H1 (cell line): ENCODE results near the gene ZMIZ1. TPM values are rescaled to one million over a fixed set of nuclear protein-coding genes. Genes with fewer than 3 reads are reported as not detected.

Source experiments
- CTCF ChIA-PET: fragments of 300-600 bp; sonication (Branson Sonifier 250); formaldehyde crosslinking; loops from one replicate; lab custom pipeline; 2021; ENCODE audit not compliant: partially characterized antibody; lab: Charles Lee
- POLR2A ChIA-PET: fragments of 300-600 bp; sonication (Branson Sonifier 250); formaldehyde crosslinking; loops from one replicate; lab custom pipeline; 2021; ENCODE audit warnings: inconsistent platforms; ENCODE audit not compliant: partially characterized antibody; lab: Charles Lee
- DNase-seq, 2 experiments: peaks; one replicate each; pipeline versions ENCODE4 v3.0.0 to v3.0.0-alpha.2; 2010 to 2022; ENCODE audit warnings: low spot score in 2 of 2, low read depth in 1 of 2, mixed read lengths in 1 of 2
- FAIRE-seq: peaks from 2 replicates; lab custom pipeline; 2011; peaks lifted over from hg19 to GRCh38; lab: Jason Lieb, UNC
- H2AFZ ChIP-seq: 2 replicates; pipeline ENCODE4 v1.8.1; 2012; ENCODE audit warnings: low read length, inconsistent platforms
- H2AK5ac ChIP-seq: 2 replicates; pipeline ENCODE4 v1.6.1; 2013; ENCODE audit warnings: low read depth, low read length
- H2BK120ac ChIP-seq: replicated peaks from 2 replicates; pipeline ENCODE3; 2013; ENCODE audit warnings: low read depth, low read length, inconsistent platforms
- H2BK12ac ChIP-seq: 2 replicates; pipeline ENCODE4 v1.6.1; 2013; ENCODE audit warnings: low read depth, low read length
- H2BK15ac ChIP-seq: 2 replicates; pipeline ENCODE4 v1.6.1; 2013; ENCODE audit warnings: low read length
- H2BK20ac ChIP-seq: 2 replicates; pipeline ENCODE4 v1.6.1; 2013; ENCODE audit warnings: low read length
- H2BK5ac ChIP-seq: 2 replicates; pipeline ENCODE4 v1.6.1; 2013; ENCODE audit warnings: low read depth, low read length
- H3K14ac ChIP-seq: 2 replicates; pipeline ENCODE4 v1.6.1; 2013; ENCODE audit warnings: inconsistent platforms; ENCODE audit not compliant: insufficient read length
- H3K18ac ChIP-seq: 2 replicates; pipeline ENCODE4 v1.6.1; 2013; ENCODE audit warnings: low read length; ENCODE audit errors: extremely low read depth
- H3K23ac ChIP-seq: 2 replicates; pipeline ENCODE4 v1.6.1; 2013; ENCODE audit warnings: inconsistent platforms; ENCODE audit not compliant: insufficient read length
- H3K23me2 ChIP-seq: 2 replicates; pipeline ENCODE4 v1.6.1; 2013; ENCODE audit warnings: low read depth, low read length
- H3K27ac ChIP-seq: 2 replicates; pipeline ENCODE4 v1.6.1; 2011; ENCODE audit warnings: low read depth, low read length, inconsistent platforms
- H3K27me3 ChIP-seq, 4 experiments: replicated peaks in 1 of 4; 1 replicate in 1 of 4; 2 replicates in 3 of 4; pipeline versions ENCODE4 v1.6.1 to v1.8.1; 2011 to 2013; ENCODE audit warnings: low read length in 3 of 4, mild to moderate bottlenecking in 3 of 4, inconsistent platforms in 2 of 4, mixed read lengths in 2 of 4, moderate library complexity in 1 of 4; ENCODE audit not compliant: control insufficient read depth in 3 of 4, insufficient read depth in 3 of 4; ENCODE audit errors: extremely low read depth in 1 of 4
- H3K36me3 ChIP-seq, 4 experiments: 2 replicates each; pipeline versions ENCODE4 v1.6.1 to v1.8.1; 2011 to 2013; ENCODE audit warnings: mild to moderate bottlenecking in 4 of 4, low read length in 3 of 4, moderate library complexity in 2 of 4, control low read depth in 1 of 4, inconsistent platforms in 1 of 4; ENCODE audit not compliant: insufficient read depth in 4 of 4, control insufficient read depth in 2 of 4
- H3K4ac ChIP-seq: replicated peaks from 2 replicates; pipeline ENCODE3; 2013; ENCODE audit warnings: low read length, low read depth, mixed read lengths, inconsistent platforms; ENCODE audit not compliant: insufficient read length
- H3K4me1 ChIP-seq, 4 experiments: replicated peaks in 1 of 4; 1 replicate in 1 of 4; 2 replicates in 3 of 4; pipeline versions ENCODE4 v1.6.1 to v1.8.1; 2011 to 2013; ENCODE audit warnings: low read length in 3 of 4, inconsistent platforms in 2 of 4, mixed read lengths in 1 of 4; ENCODE audit not compliant: insufficient read depth in 4 of 4, control insufficient read depth in 3 of 4
- H3K4me2 ChIP-seq, 2 experiments: 2 replicates each; pipeline versions ENCODE4 v1.6.1 to v1.8.1; 2011 to 2013; ENCODE audit warnings: low read depth in 2 of 2, low read length in 2 of 2, control low read depth in 1 of 2, inconsistent platforms in 1 of 2, mild to moderate bottlenecking in 1 of 2; ENCODE audit not compliant: insufficient read depth in 1 of 2
- H3K4me3 ChIP-seq, 4 experiments: fragments of 200-600, 300-600 bp in 1 of 4; sonication (generic), shearing (Covaris generic), sonication (Bioruptor Twin) in 1 of 4; 2 replicates each; pipeline versions ENCODE4 v1.5.1 to v1.8.1; 2011 to 2016; ENCODE audit warnings: low read length in 4 of 4, low read depth in 3 of 4, control low read depth in 2 of 4, inconsistent platforms in 2 of 4, mild to moderate bottlenecking in 2 of 4, mixed read lengths in 1 of 4, moderate library complexity in 1 of 4; ENCODE audit not compliant: insufficient read depth in 2 of 4; ENCODE audit errors: extremely low read depth in 1 of 4
- H3K56ac ChIP-seq: replicated peaks from 2 replicates; pipeline ENCODE3; 2013; ENCODE audit warnings: low read depth, mild to moderate bottlenecking, mixed read lengths, low read length, inconsistent platforms; ENCODE audit not compliant: insufficient read length
- H3K79me1 ChIP-seq: 2 replicates; pipeline ENCODE4 v1.6.1; 2013; ENCODE audit warnings: low read depth, low read length, control low read depth
- H3K79me2 ChIP-seq, 2 experiments: 2 replicates each; pipeline versions ENCODE4 v1.6.1 to v1.8.1; 2012 to 2013; ENCODE audit warnings: low read length in 2 of 2, mild to moderate bottlenecking in 2 of 2, inconsistent platforms in 1 of 2; ENCODE audit not compliant: insufficient read depth in 2 of 2, control insufficient read depth in 1 of 2
- H3K9ac ChIP-seq, 4 experiments: replicated peaks in 1 of 4; 1 replicate in 1 of 4; 2 replicates in 3 of 4; pipeline versions ENCODE4 v1.6.1 to v1.8.1; 2011 to 2013; ENCODE audit warnings: low read depth in 3 of 4, low read length in 3 of 4, control low read depth in 2 of 4, mild to moderate bottlenecking in 2 of 4, moderate library complexity in 2 of 4, inconsistent platforms in 1 of 4; ENCODE audit errors: extremely low read depth in 1 of 4
- H3K9me3 ChIP-seq, 2 experiments: 2 replicates each; pipeline versions ENCODE4 v1.6.1 to v1.8.1; 2012 to 2013; ENCODE audit warnings: mild to moderate bottlenecking in 2 of 2, moderate library complexity in 2 of 2, control low read depth in 1 of 2, inconsistent platforms in 1 of 2, low read depth in 1 of 2, low read length in 1 of 2, mixed read lengths in 1 of 2; ENCODE audit not compliant: insufficient read depth in 2 of 2
- H4K20me1 ChIP-seq, 2 experiments: replicated peaks in 1 of 2; 2 replicates each; pipeline versions ENCODE3 to v1.8.1; 2011 to 2013; ENCODE audit warnings: inconsistent platforms in 2 of 2, low read length in 2 of 2, mild to moderate bottlenecking in 1 of 2; ENCODE audit not compliant: insufficient read depth in 2 of 2, control insufficient read depth in 1 of 2
- H4K5ac ChIP-seq: 2 replicates; pipeline ENCODE4 v1.6.1; 2013; ENCODE audit warnings: low read length, low read depth, mixed read lengths, inconsistent platforms; ENCODE audit not compliant: insufficient read length
- H4K8ac ChIP-seq: 2 replicates; pipeline ENCODE4 v1.8.0; 2013; ENCODE audit warnings: mild to moderate bottlenecking, moderate library complexity, low read length, inconsistent platforms; ENCODE audit not compliant: insufficient read depth; ENCODE audit errors: extremely low read depth
- H4K91ac ChIP-seq: replicated peaks from 2 replicates; pipeline ENCODE3; 2013; ENCODE audit warnings: low read length, mixed read lengths, inconsistent platforms; ENCODE audit not compliant: insufficient read length
- CHD2 ChIP-seq: IDR thresholded peaks from 2 replicates; pipeline ENCODE4 v1.6.1; 2012; ENCODE audit warnings: low read length, improper control_type of control experiment
- CTCF ChIP-seq, 3 experiments: IDR thresholded peaks; 1 replicate in 2 of 3; 2 replicates in 1 of 3; pipeline versions ENCODE4 v1.5.1 to v1.6.1; 2011; ENCODE audit warnings: low read length in 3 of 3, mild to moderate bottlenecking in 3 of 3, inconsistent platforms in 2 of 3, low read depth in 1 of 3, moderate library complexity in 1 of 3; ENCODE audit not compliant: insufficient read depth in 1 of 3; ENCODE audit errors: control extremely low read depth in 1 of 3
- RAD21 ChIP-seq, 2 experiments: IDR thresholded peaks in 1 of 2; conservative IDR thresholded peaks in 1 of 2; 2 replicates each; pipeline ENCODE4 v1.6.1; 2011; ENCODE audit warnings: low read depth in 2 of 2, low read length in 2 of 2, improper control_type of control experiment in 1 of 2, inconsistent platforms in 1 of 2, mild to moderate bottlenecking in 1 of 2, moderate library complexity in 1 of 2
- SIRT6 ChIP-seq: IDR thresholded peaks from one replicate; pipeline ENCODE4 v1.7.1; 2012; ENCODE audit warnings: low read length, inconsistent platforms
- TAF7 ChIP-seq: optimal IDR thresholded peaks from 2 replicates; pipeline ENCODE3; 2011; ENCODE audit warnings: low read depth, mild to moderate bottlenecking, inconsistent platforms, low read length, moderate library complexity, borderline replicate concordance
- ZNF274 ChIP-seq: IDR thresholded peaks from 2 replicates; pipeline ENCODE4 v1.7.0; 2012; ENCODE audit warnings: low read length, borderline replicate concordance; ENCODE audit errors: extremely low read depth
- WGBS, 2 experiments: shearing (Covaris generic) in 1 of 2; methylation state at CpG; one replicate each; pipeline versions ENCODE4 v1.1.6 to v1.1.7; 2013 to 2015; ENCODE audit warnings: low lambda C conversion rate in 2 of 2, mixed read lengths in 2 of 2, inconsistent platforms in 1 of 2, low coverage in 1 of 2, missing lambda C conversion rate in 1 of 2; ENCODE audit not compliant: insufficient replicate concordance in 2 of 2, insufficient coverage in 1 of 2, insufficient read length in 1 of 2; ENCODE audit errors: extremely low coverage in 1 of 2, missing lambda C conversion rate in 1 of 2; 5-methylcytosine and 5-hydroxymethylcytosine counted together
- polyA plus RNA-seq, 7 experiments: library from polyadenylated mRNA; depleted of rRNA in 3 of 7; stranded (reverse) in 5 of 7; unstranded in 2 of 7; fragments of >200 nt in 5 of 7; fragments of 200-250 nt in 2 of 7; gene quantifications; 1 replicate in 5 of 7; 2 replicates in 1 of 7; 4 replicates in 1 of 7; pipeline versions ENCODE4 v1.2.1 to v1.2.3, GENCODE V29; 2011 to 2013; ENCODE audit warnings: missing spikeins in 2 of 7, mixed read lengths in 2 of 7
- total RNA-seq: library from RNA; stranded (reverse); fragmentation: NEBNext Ultra II Directional; extraction: Animal tissue kit (Norgen Biotek cat#: 25700); gene quantifications from 2 replicates; pipeline ENCODE4 v1.2.1, GENCODE V29; 2021

The ZMIZ1 gene
- total and polyA plus RNA-seq, 2 of the 8 experiments (the other 6 are each of a cell fraction or from before 2014, with no cell fraction given), result 8.1 to 28.0 TPM

GRCh38 chr10:79049931-79050895 lies 18.6 kb upstream of the ZMIZ1 start:
- Histone ChIP-seq H3K79me1 (no peaks in the 10 kb centered on the region), H3K56ac (no peak overlapping the region), H3K27me3 (no peaks in the 10 kb centered on the region; a peak in 2 of 7 replicates), H3K4me2 (no peak overlapping the region), H4K5ac (no peak overlapping the region), H3K4me3 (no peak overlapping the region), H2BK15ac (0 out of 2 replicates have a peak overlapping the region, but pooled peaks have one; percentile 13), H3K79me2 (no peaks in the 10 kb centered on the region), H2AK5ac (no peak overlapping the region; the same call in 1 of the 2 replicates), H2AFZ (no peak overlapping the region), H3K4ac (no peak overlapping the region)
- FAIRE-seq, result no peak
- WGBS, 2 experiments, result 92% methylated on average over 15 of the region's 15 CpGs; no CpG with 5 or more reads in 1 of the 2 experiments
- TF ChIP-seq CTCF (IDR thresholded peaks at IDR 0.05; ENCODE audit: control extremely low read depth in 1 of 3, insufficient read depth in 1 of 3, low read depth in 1 of 3, low read length in 3 of 3) (peak in 1 of 3 experiments; percentile 9; a peak in 1 of 4 replicates), ZNF274 (no peak), SIRT6 (no peak), CHD2 (no peak), TAF7 (no peak), RAD21 (IDR thresholded peaks at IDR 0.05 in 1 of 2, conservative IDR thresholded peaks at IDR 0.05 in 1 of 2; ENCODE audit: low read depth in 2 of 2, low read length in 2 of 2) (peak in 1 of 2 experiments; percentile 5; a peak in 1 of 4 replicates)
- TF ChIP-seq, all 59 proteins: peak for 2
- H2BK20ac ChIP-seq, result no peak overlapping the region
- no peak for DNase-seq
- no peak overlapping the region for H2BK120ac ChIP-seq
- H3K9ac ChIP-seq, result no peak overlapping the region
- H3K14ac ChIP-seq, result no peak overlapping the region
- H3K4me1 ChIP-seq, result peaks cover 3 to 19% (median 13%) of the 10 kb centered on the region in 4 experiments
- H2BK5ac ChIP-seq, result no peak overlapping the region; the same call in 1 of the 2 replicates
- no peaks in the 10 kb centered on the region for H3K36me3 ChIP-seq
- H4K8ac ChIP-seq, result no peak overlapping the region
- H4K20me1 ChIP-seq, result no peaks in the 10 kb centered on the region
- POLR2A ChIA-PET, result interaction anchor here (0.6 to 2.1 kb wide), 3 partner anchors 13 to 1005 kb away, joined by 3 to 5 read pairs (median 4); no protein-coding TSS in a partner anchor
- no peak overlapping the region for H3K23ac ChIP-seq
- H2BK12ac ChIP-seq, result no peak overlapping the region
- CTCF ChIA-PET, result interaction anchor here (1.2 to 2.5 kb wide), 11 partner anchors 13 to 134 kb away, joined by 3 to 10 read pairs (median 4); no protein-coding TSS in a partner anchor
- H3K23me2 ChIP-seq, result no peaks in the 10 kb centered on the region
- H3K27ac ChIP-seq, result no peak overlapping the region
- no peak overlapping the region for H4K91ac ChIP-seq
- H3K9me3 ChIP-seq, result no peaks in the 10 kb centered on the region
- H3K18ac ChIP-seq, result no peak overlapping the region
